Ectodermal cell (in vitro differentiated cells): ENCODE measurements around the gene RFX2.
A peak's percentile ranks its signal among the peaks of the same experiment; 100 is the strongest.

Experiments
- H3K27ac ChIP-seq: 2 replicates; pipeline ENCODE4 v1.7.0; 2013; ENCODE audit warnings: mild to moderate bottlenecking, low read depth, low read length; ENCODE audit not compliant: insufficient read depth, poor library complexity, severe bottlenecking
- H3K27me3 ChIP-seq: 2 replicates; pipeline ENCODE4 v1.7.0; 2013; ENCODE audit warnings: mild to moderate bottlenecking, low read length; ENCODE audit not compliant: insufficient read depth, control insufficient read depth, poor library complexity, severe bottlenecking
- H3K36me3 ChIP-seq: one replicate; pipeline ENCODE4 v1.7.0; 2013; ENCODE audit warnings: low read length; ENCODE audit not compliant: control insufficient read depth, insufficient read depth
- H3K4me1 ChIP-seq: one replicate; pipeline ENCODE4 v1.7.0; 2013; ENCODE audit warnings: low read length; ENCODE audit not compliant: control insufficient read depth, insufficient read depth
- H3K4me3 ChIP-seq: 2 replicates; pipeline ENCODE4 v1.7.0; 2013; ENCODE audit warnings: low read depth, low read length, control low read depth; ENCODE audit not compliant: insufficient read depth
- H3K9me3 ChIP-seq: 2 replicates; pipeline ENCODE4 v1.7.0; 2013; ENCODE audit warnings: mild to moderate bottlenecking, low read length, moderate library complexity; ENCODE audit not compliant: control insufficient read depth
- WGBS, 2 experiments: methylation state at CpG; one replicate each; pipeline ENCODE4 v1.1.7; 2013; ENCODE audit warnings: missing lambda C conversion rate in 2 of 2; 5-methylcytosine and 5-hydroxymethylcytosine counted together

RFX2 gene

GRCh38 chr19:5948752-5949564, 161.3 kb downstream of the RFX2 start:
- WGBS, 2 experiments = 76% methylated on average over 13 of the region's 13 CpGs
- H3K27me3 ChIP-seq = no peaks in the 10 kb centered on the region
- H3K9me3 ChIP-seq = no peaks in the 10 kb centered on the region
- peak overlapping the region; percentile 27 for H3K27ac ChIP-seq
- H3K36me3 ChIP-seq = no peaks in the 10 kb centered on the region
- H3K4me3 ChIP-seq = no peak overlapping the region
- peaks cover 60% of the 10 kb centered on the region for H3K4me1 ChIP-seq

GRCh38 chr19:5947435-5947834, 162.9 kb downstream of the RFX2 start:
- no peaks in the 10 kb centered on the region for H3K36me3 ChIP-seq
- no peak overlapping the region for H3K27ac ChIP-seq
- 60 to 68% methylated on average over 13 of the region's 13 CpGs for WGBS, 2 experiments
- no peak overlapping the region for H3K4me3 ChIP-seq
- H3K4me1 ChIP-seq = peaks cover 45% of the 10 kb centered on the region
- H3K9me3 ChIP-seq = no peaks in the 10 kb centered on the region
- no peaks in the 10 kb centered on the region for H3K27me3 ChIP-seq

DNA sequence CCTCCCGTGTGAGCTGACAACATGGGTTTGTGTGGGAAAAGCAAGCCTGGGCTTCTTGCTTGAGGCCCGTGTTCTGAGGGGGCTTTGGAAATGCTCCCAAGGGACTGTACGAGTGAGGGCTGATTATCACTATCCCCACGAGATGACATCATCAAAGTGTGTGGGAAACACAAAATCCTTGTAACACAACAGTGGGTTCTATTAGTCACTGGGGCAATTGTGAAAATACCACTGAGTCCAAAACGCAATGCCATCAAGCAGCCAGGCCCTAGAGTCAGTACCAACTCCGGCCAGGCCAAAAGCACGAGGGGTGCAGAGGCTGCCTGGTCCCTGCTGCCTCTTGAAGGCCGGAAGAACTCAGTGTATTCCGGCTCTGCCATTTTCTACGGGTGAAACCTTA, 166.7 kb downstream of the RFX2 start:
- WGBS, 2 experiments = 81 to 84% methylated on average over 10 of the region's 10 CpGs
- no peaks in the 10 kb centered on the region for H3K9me3 ChIP-seq
- peaks cover 8% of the 10 kb centered on the region for H3K36me3 ChIP-seq

More for the DNA sequence above, 166.7 kb downstream of the RFX2 start:
- Histone ChIP-seq H3K4me1 (peaks cover 18% of the 10 kb centered on the region), H3K27ac (no peak overlapping the region), H3K27me3 (no peaks in the 10 kb centered on the region), H3K4me3 (no peak overlapping the region)
